ENCODE measurements around the gene BBS9. TPM values are rescaled to one million over a fixed set of nuclear protein-coding genes. Genes with fewer than 3 reads are reported as not detected.

The BBS9 gene
- total RNA-seq, 1 experiment from 2014 or later: 4.7 TPM

DNA sequence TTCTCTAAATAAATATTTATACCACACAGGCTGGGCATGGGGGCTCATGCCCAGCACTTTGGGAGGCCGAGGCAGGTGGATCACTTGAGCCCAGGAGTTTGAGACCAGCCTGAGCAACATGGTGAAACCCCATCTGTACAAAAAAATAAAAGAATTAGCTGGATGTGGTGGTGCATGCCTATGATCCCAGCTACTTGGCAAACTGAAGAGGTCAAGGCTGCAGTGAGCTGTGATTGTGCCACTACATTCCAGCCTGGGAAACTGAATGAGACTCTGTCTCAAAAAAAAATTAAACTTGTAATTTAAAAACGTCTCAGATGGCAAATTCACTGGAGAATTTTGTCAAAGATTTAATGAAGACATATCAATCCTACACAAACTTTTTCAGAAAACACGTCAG is 498.4 kb downstream of the BBS9 start:
- TF ChIP-seq, protein P1, sequence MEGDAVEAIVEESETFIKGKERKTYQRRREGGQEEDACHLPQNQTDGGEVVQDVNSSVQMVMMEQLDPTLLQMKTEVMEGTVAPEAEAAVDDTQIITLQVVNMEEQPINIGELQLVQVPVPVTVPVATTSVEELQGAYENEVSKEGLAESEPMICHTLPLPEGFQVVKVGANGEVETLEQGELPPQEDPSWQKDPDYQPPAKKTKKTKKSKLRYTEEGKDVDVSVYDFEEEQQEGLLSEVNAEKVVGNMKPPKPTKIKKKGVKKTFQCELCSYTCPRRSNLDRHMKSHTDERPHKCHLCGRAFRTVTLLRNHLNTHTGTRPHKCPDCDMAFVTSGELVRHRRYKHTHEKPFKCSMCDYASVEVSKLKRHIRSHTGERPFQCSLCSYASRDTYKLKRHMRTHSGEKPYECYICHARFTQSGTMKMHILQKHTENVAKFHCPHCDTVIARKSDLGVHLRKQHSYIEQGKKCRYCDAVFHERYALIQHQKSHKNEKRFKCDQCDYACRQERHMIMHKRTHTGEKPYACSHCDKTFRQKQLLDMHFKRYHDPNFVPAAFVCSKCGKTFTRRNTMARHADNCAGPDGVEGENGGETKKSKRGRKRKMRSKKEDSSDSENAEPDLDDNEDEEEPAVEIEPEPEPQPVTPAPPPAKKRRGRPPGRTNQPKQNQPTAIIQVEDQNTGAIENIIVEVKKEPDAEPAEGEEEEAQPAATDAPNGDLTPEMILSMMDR (IDR thresholded peaks at IDR 0.05; ENCODE audit: insufficient read depth in 1 of 2, low read depth in 1 of 2, low read length in 1 of 2, severe bottlenecking in 1 of 2, unreplicated experiment in 1 of 2): no peak
- H3K27me3 Mint-ChIP-seq (ENCODE audit: insufficient read depth, unreplicated experiment): no peaks in the 10 kb centered on the region
- no peak for DNase-seq
- Histone ChIP-seq H3K4me1 (no peaks in the 10 kb centered on the region), H3K27me3 (replicated peaks; ENCODE audit: control insufficient read depth, insufficient read depth, low read length) (no peaks in the 10 kb centered on the region), H3K36me3 (ENCODE audit: control insufficient read depth, insufficient read depth, low read length) (no peaks in the 10 kb centered on the region), H3K4me3 (ENCODE audit: low read depth, low read length) (no peak overlapping the region), H3K9me3 (no peaks in the 10 kb centered on the region)
- H3K27ac Mint-ChIP-seq (ENCODE audit: unreplicated experiment): no peak overlapping the region
- H3K36me3 Mint-ChIP-seq (ENCODE audit: insufficient read depth, unreplicated experiment): no peaks in the 10 kb centered on the region
- BruUV-seq (replicated peaks): no TSS peak
- ChIA-PET CTCF (interaction anchor here (0.9 kb wide), 1 partner anchor 306 kb away, joined by 4 read pairs; no protein-coding TSS in a partner anchor), POLR2A (no interaction called here)
- no peaks in the 10 kb centered on the region for H3K4me1 Mint-ChIP-seq (ENCODE audit: low read depth, unreplicated experiment)
- no peak overlapping the region for H3K4me3 Mint-ChIP-seq (ENCODE audit: unreplicated experiment)
- intact Hi-C loops (cut with micrococcal nuclease; ENCODE audit: unreplicated experiment): no loop called here
- peaks cover 8% of the 10 kb centered on the region for H3K9me3 Mint-ChIP-seq (ENCODE audit: unreplicated experiment)

DNA sequence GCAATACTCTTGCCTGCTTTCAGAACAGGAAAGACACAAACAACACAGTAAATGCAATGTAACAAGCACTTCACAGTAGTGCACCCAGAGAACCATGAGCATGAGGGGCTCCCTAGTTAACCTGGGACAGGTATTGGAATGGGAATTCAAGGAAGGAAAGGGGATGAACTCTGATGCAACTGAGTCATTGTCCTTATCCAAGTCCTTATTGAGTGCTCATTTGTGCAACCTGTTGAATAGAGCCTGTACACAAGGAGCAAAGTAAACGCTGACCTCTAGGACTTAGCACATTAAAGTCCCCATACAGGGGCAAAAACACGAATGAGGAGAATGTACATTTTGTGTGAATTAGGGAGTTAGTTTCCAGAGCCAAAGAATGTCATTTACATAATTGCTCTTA is 499.5 kb downstream of the BBS9 start:
- no peaks in the 10 kb centered on the region for H3K27me3 ChIP-seq (replicated peaks; ENCODE audit: control insufficient read depth, insufficient read depth, low read length)
- no peaks in the 10 kb centered on the region for H3K27me3 Mint-ChIP-seq (ENCODE audit: insufficient read depth, unreplicated experiment)
- no peak for DNase-seq
- H3K4me3 Mint-ChIP-seq (ENCODE audit: unreplicated experiment): no peak overlapping the region
- POLR2A ChIA-PET: no interaction called here
- TF ChIP-seq, protein P1 (IDR thresholded peaks at IDR 0.05; ENCODE audit: insufficient read depth in 1 of 2, low read depth in 1 of 2, low read length in 1 of 2, severe bottlenecking in 1 of 2, unreplicated experiment in 1 of 2): no peak
- no peaks in the 10 kb centered on the region for H3K9me3 ChIP-seq
- no peak overlapping the region for H3K4me3 ChIP-seq (ENCODE audit: low read depth, low read length)
- no peak overlapping the region for H3K27ac Mint-ChIP-seq (ENCODE audit: unreplicated experiment)
- H3K4me1 Mint-ChIP-seq (ENCODE audit: low read depth, unreplicated experiment): no peaks in the 10 kb centered on the region
- peaks cover 8% of the 10 kb centered on the region for H3K9me3 Mint-ChIP-seq (ENCODE audit: unreplicated experiment)
- no peaks in the 10 kb centered on the region for H3K4me1 ChIP-seq
- no TSS peak for BruUV-seq (replicated peaks)
- CTCF ChIA-PET: interaction anchor here (0.9 kb wide), 1 partner anchor 305 kb away, joined by 4 read pairs; no protein-coding TSS in a partner anchor
- no peaks in the 10 kb centered on the region for H3K36me3 Mint-ChIP-seq (ENCODE audit: insufficient read depth, unreplicated experiment)
- intact Hi-C loops (cut with micrococcal nuclease; ENCODE audit: unreplicated experiment): no loop called here
- H3K36me3 ChIP-seq (ENCODE audit: control insufficient read depth, insufficient read depth, low read length): no peaks in the 10 kb centered on the region

DNA sequence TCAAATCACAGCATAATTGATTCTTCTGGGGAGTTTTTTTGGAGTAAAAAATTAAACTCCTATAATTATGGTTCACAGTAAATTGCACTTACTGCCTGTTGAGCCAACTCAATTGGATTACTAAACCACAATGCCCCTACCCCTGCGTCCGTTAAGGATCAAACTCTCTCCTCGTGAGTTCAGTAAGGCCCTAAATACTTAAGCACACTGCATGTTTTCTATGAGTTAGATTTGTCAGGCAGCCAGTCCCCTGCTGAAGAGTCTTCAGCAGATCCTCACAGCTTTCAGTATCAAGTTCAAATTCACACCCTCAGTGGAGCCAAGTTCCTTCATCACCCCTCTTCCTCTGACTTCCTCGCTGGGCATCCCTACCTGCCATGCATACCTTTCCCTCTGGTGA is 501.0 kb downstream of the BBS9 start:
- no peak overlapping the region for H3K27ac Mint-ChIP-seq (ENCODE audit: unreplicated experiment)
- ChIA-PET CTCF (no interaction called here), POLR2A (no interaction called here)
- Histone ChIP-seq H3K27me3 (replicated peaks; ENCODE audit: control insufficient read depth, insufficient read depth, low read length) (no peaks in the 10 kb centered on the region), H3K4me1 (no peaks in the 10 kb centered on the region), H3K36me3 (ENCODE audit: control insufficient read depth, insufficient read depth, low read length) (no peaks in the 10 kb centered on the region), H3K9me3 (no peaks in the 10 kb centered on the region), H3K4me3 (ENCODE audit: low read depth, low read length) (no peak overlapping the region)
- DNase-seq: no peak
- H3K36me3 Mint-ChIP-seq (ENCODE audit: insufficient read depth, unreplicated experiment): no peaks in the 10 kb centered on the region
- no TSS peak for BruUV-seq (replicated peaks)
- intact Hi-C loops (cut with micrococcal nuclease; ENCODE audit: unreplicated experiment): no loop called here
- no peaks in the 10 kb centered on the region for H3K4me1 Mint-ChIP-seq (ENCODE audit: low read depth, unreplicated experiment)
- TF ChIP-seq, protein P1 (IDR thresholded peaks at IDR 0.05; ENCODE audit: insufficient read depth in 1 of 2, low read depth in 1 of 2, low read length in 1 of 2, severe bottlenecking in 1 of 2, unreplicated experiment in 1 of 2): no peak
- H3K9me3 Mint-ChIP-seq (ENCODE audit: unreplicated experiment): peaks cover 8% of the 10 kb centered on the region
- H3K4me3 Mint-ChIP-seq (ENCODE audit: unreplicated experiment): no peak overlapping the region
- no peaks in the 10 kb centered on the region for H3K27me3 Mint-ChIP-seq (ENCODE audit: insufficient read depth, unreplicated experiment)
